OCI-LY7 (cell line): ENCODE measurements around the gene POP4.

Source experiments
- CTCF ChIP-seq: fragments of 200-600 bp; sonication (generic); conservative IDR thresholded peaks from 2 replicates; pipeline ENCODE4 v1.5.1; 2014; ENCODE audit warnings: mild to moderate bottlenecking, antibody characterized with exemption, low read length, moderate library complexity, mixed read lengths
- EZH2phosphoT487 ChIP-seq: fragments of 200-600 bp; sonication (generic); IDR thresholded peaks from 2 replicates; pipeline ENCODE4 v1.6.1; 2018; ENCODE audit warnings: low read depth, borderline replicate concordance, mild to moderate bottlenecking, mixed run types, antibody characterized with exemption, low read length, moderate library complexity, mixed read lengths

GRCh38 chr19:29616541-29616940 is 10.5 kb downstream of the POP4 start:
- TF ChIP-seq CTCF (no peak), EZH2phosphoT487 (no peak)
